Fibroblast of peridontal ligament (primary cell): ENCODE data around the gene AKR7A2.

Experiments used
- DNase-seq: peaks from one replicate; pipeline ENCODE4 v3.0.0-alpha.2; 2010; ENCODE audit errors: extremely low read depth

Gene AKR7A2

GRCh38 chr1:19343617-19344350 lies 31.8 kb upstream of the AKR7A2 start:
- DNase-seq: no peak

DNA sequence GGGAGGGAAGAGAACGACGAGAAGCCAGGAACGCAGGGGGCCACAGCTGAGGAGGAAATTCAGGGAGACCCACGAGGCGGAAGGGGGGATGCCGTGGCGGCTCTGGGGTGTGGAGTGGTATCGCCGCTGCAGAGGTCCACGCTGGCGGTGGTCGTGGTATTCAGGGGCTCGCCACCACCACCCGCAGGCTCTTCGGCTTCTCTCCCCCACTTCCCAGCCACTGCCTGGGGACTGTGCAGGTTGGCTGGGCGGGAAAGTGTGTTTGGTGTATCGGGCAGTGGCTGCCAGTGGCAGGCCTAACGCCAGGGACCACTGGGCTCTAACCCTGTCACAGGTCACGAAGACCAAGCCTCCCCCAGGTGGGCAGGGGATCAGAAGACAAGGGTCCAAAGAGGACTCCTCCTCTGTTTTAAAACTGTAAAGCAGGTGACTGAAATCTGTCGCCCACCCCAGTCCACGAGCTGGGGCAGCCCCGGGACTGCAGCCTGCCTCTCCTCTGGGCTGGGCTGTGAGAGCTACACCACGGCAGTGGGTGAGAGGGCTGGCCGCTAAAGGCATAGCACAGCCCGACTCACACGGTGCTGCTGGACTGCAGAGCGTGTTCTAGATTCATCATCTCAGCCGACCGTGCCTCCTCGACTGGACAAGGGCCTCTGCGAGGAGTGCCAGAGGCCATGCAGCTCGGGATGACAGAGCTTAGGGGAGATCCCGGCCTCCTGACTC lies 31.1 kb upstream of the AKR7A2 start:
- DNase-seq: no peak

GRCh38 chr1:19342062-19342750 lies 30.3 kb upstream of the AKR7A2 start:
- no peak for DNase-seq

- DNase-seq: peak; percentile 67
These were observed 29.5 kb upstream of the AKR7A2 start for GRCh38 chr1:19341201-19342061.

- no peak for DNase-seq
These were observed 28.5 kb upstream of the AKR7A2 start for GRCh38 chr1:19340387-19340937.

DNA sequence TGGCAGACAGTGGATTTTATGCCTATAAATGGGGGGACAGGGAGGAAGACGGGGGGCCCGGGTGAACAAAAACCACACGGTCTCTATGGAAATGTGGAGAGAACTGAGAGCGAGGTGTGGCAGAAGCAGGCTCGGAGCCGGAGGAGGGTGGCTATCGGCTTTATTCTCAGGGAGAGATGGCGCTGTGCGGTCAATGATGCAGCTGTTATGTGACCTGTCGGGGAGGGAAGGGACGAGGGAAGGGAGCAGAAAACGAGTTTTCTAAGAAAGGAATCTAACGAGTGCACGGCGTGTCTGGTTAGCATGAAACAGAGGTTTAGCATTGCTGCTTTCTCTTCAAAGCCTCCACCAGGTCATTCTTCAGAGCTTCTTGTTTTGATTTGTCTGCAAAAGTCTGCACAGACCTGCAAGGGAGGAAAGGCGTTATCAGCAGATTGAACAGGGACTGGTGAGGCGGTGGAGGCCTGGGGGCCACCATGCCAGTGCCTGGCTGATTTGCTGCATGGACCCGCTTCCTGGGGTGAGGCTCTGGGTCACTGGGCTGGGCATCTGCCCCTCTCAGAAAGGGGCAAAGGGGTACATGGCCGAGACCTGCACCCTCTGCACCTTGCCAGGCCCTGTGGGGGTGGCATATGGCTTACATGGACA lies 27.4 kb upstream of the AKR7A2 start:
- no peak for DNase-seq

DNA sequence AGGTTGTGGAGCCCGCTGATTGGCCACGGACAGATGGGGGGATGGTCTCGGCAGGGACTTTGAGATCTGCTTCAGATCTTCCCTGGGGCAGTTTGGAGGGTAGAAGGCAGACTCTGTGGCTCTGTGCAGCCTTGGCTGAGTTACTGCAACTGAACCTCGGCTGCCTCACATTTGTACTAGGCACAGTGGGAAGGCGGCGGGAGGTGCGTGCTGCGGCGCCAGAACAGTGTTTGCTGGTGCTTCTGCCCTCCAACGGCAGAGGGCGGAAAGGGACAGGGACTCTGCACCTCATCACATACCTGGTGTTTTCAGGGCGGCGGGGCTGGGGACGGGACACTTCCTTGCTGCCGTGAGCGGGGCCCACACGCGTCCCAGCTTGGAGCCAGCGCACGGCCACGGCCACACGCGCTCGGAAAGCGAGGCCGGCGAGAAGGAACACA lies 26.4 kb upstream of the AKR7A2 start:
- DNase-seq: no peak

DNA sequence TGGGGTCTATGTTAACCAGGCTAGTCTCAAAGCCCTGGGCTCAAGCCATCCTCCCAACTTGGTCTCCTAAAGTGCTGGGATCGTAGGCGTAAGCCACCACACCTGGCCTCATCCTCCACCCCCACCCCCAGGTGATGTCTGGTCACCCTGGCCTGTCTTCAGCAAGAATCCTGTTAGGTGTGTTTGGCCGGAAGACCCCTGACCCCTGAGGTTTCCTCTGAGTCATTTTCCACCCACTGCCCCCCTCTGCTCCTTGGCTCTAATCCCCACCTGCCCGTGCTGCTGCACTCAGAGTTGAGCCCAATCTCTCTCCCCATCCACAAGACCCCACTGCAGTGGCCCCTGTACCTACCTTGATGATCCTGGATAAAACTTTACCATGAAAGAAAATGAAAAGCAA lies 25.3 kb upstream of the AKR7A2 start:
- no peak for DNase-seq

DNA sequence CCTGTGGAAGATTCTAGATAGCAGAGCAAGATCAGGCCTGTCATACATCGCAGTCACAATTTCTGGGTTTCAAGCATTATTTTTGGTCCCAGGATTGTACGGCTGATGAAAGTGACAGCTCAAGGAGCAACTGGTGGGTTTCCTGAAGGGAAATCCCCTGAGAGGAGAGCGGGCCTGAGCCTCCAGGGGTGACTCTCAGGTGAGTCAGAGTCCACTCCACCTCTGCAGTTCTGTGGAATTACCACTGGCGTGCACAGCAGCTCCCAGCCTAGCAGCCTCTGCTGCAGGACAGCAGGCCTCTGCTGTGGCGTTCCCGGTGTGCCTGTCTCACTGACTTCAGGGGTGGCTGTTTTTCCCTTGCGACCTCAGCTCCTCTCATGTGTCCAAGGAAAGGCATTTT lies 24.6 kb upstream of the AKR7A2 start:
- no peak for DNase-seq

GRCh38 chr1:19333587-19334354 lies 21.8 kb upstream of the AKR7A2 start:
- no peak for DNase-seq

DNA sequence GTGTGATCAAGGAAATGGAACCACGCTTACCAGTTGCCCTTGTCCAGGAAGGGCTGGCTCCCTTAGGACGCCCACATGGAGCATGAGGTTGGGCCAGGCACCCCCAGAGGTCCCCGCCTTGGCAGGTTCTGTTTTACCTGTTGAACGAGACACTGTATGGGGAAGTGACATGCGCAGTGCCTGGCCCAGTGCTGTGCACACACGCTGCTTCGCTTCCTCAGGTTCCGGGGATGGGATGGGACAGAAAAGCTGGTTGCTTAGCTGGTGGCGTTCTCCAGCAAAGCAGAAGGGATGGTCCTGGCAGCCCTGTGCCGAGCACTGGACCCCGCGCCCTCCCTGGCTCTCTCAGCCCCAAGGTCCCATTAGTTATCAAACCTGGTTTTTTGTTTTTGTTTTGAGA lies 20.9 kb upstream of the AKR7A2 start:
- DNase-seq: no peak

GRCh38 chr1:19331262-19331878 lies 19.4 kb upstream of the AKR7A2 start:
- no peak for DNase-seq

DNA sequence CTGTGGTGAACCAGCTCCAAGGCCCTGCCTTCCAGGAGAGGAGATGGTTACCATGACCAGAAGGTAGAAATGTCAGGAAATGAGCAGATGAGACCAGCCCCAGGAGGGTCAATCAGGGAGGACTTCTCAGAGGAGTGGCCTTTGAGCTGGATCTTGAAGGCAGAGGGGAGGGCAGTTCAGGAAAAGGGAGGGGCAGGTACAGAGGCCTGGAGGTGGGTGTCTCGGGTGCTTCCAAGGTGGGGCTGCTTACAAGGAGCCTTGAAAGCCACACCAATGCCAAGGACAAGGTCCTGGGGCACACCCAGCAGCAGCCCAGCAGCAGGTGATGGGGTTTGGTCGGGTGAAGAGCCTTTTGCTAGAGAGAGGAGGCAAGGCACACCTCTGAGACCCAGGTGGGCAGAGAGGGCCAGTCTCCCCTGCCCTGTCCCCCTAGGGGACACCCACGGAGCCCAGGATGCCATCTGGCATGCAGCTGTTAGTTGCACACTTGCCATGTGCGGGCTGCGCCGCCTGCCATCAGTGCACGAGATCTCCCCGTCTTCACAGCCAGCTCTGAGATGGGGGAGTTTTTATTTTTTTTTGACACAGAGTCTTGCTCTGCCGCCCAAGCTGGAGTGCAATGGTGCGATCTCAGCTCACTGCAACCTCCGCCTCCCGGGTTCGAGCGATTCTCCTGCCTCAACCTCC lies 18.6 kb upstream of the AKR7A2 start:
- DNase-seq: no peak

GRCh38 chr1:19329611-19330010 lies 17.7 kb upstream of the AKR7A2 start:
- no peak for DNase-seq

- no peak for DNase-seq
These were observed 17.2 kb upstream of the AKR7A2 start for GRCh38 chr1:19329188-19329587.

DNA sequence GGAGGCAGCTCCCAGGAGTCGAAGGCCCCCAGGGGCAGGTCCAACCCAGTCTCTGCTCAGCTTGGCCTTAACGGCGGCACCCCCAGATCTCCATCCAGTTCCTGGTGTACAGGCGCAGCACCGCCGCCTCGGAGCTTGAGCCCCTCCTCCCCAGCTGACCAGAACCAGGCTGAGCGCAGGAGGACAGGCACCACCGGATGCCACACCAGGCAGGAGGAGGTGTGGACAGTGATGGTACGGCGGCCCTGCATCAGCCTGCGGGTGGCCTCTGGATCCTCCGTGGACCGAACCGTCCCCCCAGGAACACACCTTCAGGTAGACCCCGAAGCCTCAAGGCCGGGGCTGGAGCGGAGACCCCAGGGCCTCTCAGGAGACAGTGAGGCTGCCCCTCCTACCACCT lies 16.5 kb upstream of the AKR7A2 start:
- DNase-seq: no peak

- no peak for DNase-seq
These were observed 15.8 kb upstream of the AKR7A2 start for GRCh38 chr1:19327736-19328135.

DNA sequence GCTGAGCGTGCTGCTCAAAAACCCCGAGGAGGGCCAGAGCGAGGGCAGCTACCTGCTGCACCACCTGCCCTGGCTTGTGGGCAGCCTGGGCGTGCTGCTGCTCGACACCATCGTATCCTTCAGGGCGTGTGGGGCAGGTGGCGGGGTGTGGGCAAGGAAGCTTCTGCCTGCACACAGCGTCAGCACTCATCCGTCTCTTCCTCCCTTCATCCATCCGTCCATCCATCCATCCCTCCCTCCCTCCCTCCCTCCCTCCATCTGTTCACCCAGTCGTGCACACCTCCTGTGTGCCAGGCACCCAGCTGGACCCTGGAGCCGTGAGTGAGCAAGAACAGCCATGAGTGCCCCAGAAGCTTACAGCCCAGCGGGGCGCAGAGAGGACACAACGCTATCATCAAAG lies 15.4 kb upstream of the AKR7A2 start:
- DNase-seq: no peak

DNA sequence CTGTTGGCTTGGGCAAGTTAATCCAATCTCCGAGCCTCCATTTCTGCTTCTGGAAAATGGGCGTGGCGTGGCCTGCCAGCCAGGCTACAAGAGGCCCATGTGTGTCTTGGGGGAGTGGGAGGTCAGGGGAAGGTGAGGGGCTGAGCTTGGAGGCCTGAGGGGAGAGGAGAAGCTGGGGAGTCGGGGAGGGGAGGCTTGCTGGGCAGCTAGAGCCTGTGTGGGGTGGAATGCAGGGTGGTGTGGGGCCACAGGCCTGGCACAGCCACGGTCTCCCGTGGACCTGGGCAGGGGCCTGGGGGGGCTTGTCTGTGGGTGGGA lies 14.8 kb upstream of the AKR7A2 start:
- DNase-seq: no peak
